IMR-90 (cell line): ENCODE results near the gene TPX2.

ENCODE experiments used
- CTCF ChIP-seq: conservative IDR thresholded peaks from 2 replicates; pipeline ENCODE4 v1.5.1; 2012; ENCODE audit warnings: mild to moderate bottlenecking, low read depth, low read length, improper control_type of control experiment
- RAD21 ChIP-seq: IDR thresholded peaks from 2 replicates; pipeline ENCODE4 v1.6.1; 2012; ENCODE audit warnings: low read length, improper control_type of control experiment

- TF ChIP-seq CTCF (no peak), RAD21 (no peak)
Measured at GRCh38 chr20:31694842-31695593, 44.1 kb upstream of the TPX2 start.
